Nephron progenitor cell (in vitro differentiated cells): Measurements from ENCODE around the gene OR51E2.
A peak's percentile ranks its signal among the peaks of the same experiment; 100 is the strongest.

ENCODE experiments used
- DNase-seq: peaks from one replicate; pipeline ENCODE4 v3.0.0; 2021
- H3K27ac Mint-ChIP-seq: 2 replicates; pipeline ENCODE4 v1.8.0; 2021; ENCODE audit warnings: mild to moderate bottlenecking, moderate library complexity, mixed read lengths
- H3K27me3 Mint-ChIP-seq: 2 replicates; pipeline ENCODE4 v1.8.0; 2021; ENCODE audit warnings: mild to moderate bottlenecking, low read depth, mixed read lengths; ENCODE audit not compliant: poor library complexity
- H3K36me3 Mint-ChIP-seq: 2 replicates; pipeline ENCODE4 v1.8.0; 2021; ENCODE audit warnings: low read depth, mixed read lengths
- H3K4me1 Mint-ChIP-seq: 2 replicates; pipeline ENCODE4 v1.8.0; 2021; ENCODE audit warnings: mixed read lengths
- H3K4me3 Mint-ChIP-seq: 2 replicates; pipeline ENCODE4 v1.8.0; 2021; ENCODE audit warnings: mild to moderate bottlenecking, moderate library complexity, mixed read lengths
- H3K9me3 Mint-ChIP-seq: 2 replicates; pipeline ENCODE4 v1.8.0; 2021; ENCODE audit warnings: mild to moderate bottlenecking, moderate library complexity, mixed read lengths
- CTCF ChIP-seq: fragments of 200-600 bp; sonication (generic); IDR thresholded peaks from 2 replicates; pipeline ENCODE4 v1.5.0; 2021; ENCODE audit warnings: antibody characterized with exemption

OR51E2 gene

GRCh38 chr11:4654635-4655369 lies 42.9 kb downstream of the OR51E2 start:
- Mint-ChIP-seq H3K4me1 (peaks cover 10% of the 10 kb centered on the region), H3K9me3 (no peaks in the 10 kb centered on the region), H3K27me3 (peaks cover 11% of the 10 kb centered on the region), H3K4me3 (no peak overlapping the region), H3K27ac (no peak overlapping the region), H3K36me3 (peaks cover 7% of the 10 kb centered on the region)
- no peak for TF ChIP-seq CTCF
- no peak for DNase-seq

GRCh38 chr11:4647766-4648165 lies 49.9 kb downstream of the OR51E2 start:
- no peak for DNase-seq
- Mint-ChIP-seq H3K4me3 (no peak overlapping the region), H3K4me1 (peaks cover 33% of the 10 kb centered on the region), H3K27ac (no peak overlapping the region), H3K36me3 (peaks cover 1% of the 10 kb centered on the region), H3K9me3 (no peaks in the 10 kb centered on the region), H3K27me3 (peaks cover 4% of the 10 kb centered on the region)
- no peak for TF ChIP-seq CTCF

GRCh38 chr11:4645974-4646373 lies 51.7 kb downstream of the OR51E2 start:
- H3K9me3 Mint-ChIP-seq = no peaks in the 10 kb centered on the region
- peaks cover 45% of the 10 kb centered on the region for H3K4me1 Mint-ChIP-seq
- no peak for TF ChIP-seq CTCF
- H3K4me3 Mint-ChIP-seq = no peak overlapping the region
- peaks cover 2% of the 10 kb centered on the region for H3K27me3 Mint-ChIP-seq
- H3K36me3 Mint-ChIP-seq = no peaks in the 10 kb centered on the region
- no peak for DNase-seq
- H3K27ac Mint-ChIP-seq = no peak overlapping the region

GRCh38 chr11:4644233-4644632 lies 53.4 kb downstream of the OR51E2 start:
- H3K27ac Mint-ChIP-seq = peak overlapping the region; percentile 57
- peak overlapping the region; percentile 43 for H3K4me3 Mint-ChIP-seq
- H3K36me3 Mint-ChIP-seq = no peaks in the 10 kb centered on the region
- H3K9me3 Mint-ChIP-seq = no peaks in the 10 kb centered on the region
- H3K27me3 Mint-ChIP-seq = peaks cover 2% of the 10 kb centered on the region
- peaks cover 45% of the 10 kb centered on the region for H3K4me1 Mint-ChIP-seq
- no peak for DNase-seq
- TF ChIP-seq CTCF = no peak

GRCh38 chr11:4643682-4644081 lies 54.0 kb downstream of the OR51E2 start, which contains the start of gene OR51E1:
Gene OR51E1 (plus strand): TSS chr11:4643982. CDS start chr11:4652527, 8,545 bp downstream.
- no peak for DNase-seq
- Mint-ChIP-seq H3K4me3 (peak within 1 kb of the TSS; percentile 43), H3K9me3 (no peaks in the 10 kb centered on the region), H3K4me1 (peaks cover 45% of the 10 kb centered on the region), H3K27ac (peak within 1 kb of the TSS; percentile 57), H3K27me3 (peaks cover 2% of the 10 kb centered on the region), H3K36me3 (no peaks in the 10 kb centered on the region)
- TF ChIP-seq CTCF = no peak

GRCh38 chr11:4643076-4643475 lies 54.6 kb downstream of the OR51E2 start:
- TF ChIP-seq CTCF = no peak
- Mint-ChIP-seq H3K4me1 (peaks cover 44% of the 10 kb centered on the region), H3K36me3 (no peaks in the 10 kb centered on the region), H3K27me3 (peaks cover 2% of the 10 kb centered on the region), H3K27ac (no peak overlapping the region), H3K9me3 (no peaks in the 10 kb centered on the region), H3K4me3 (no peak overlapping the region)
- no peak for DNase-seq
